K562 (cell line): Measurements from ENCODE around the gene ANKRD65. TPM values are rescaled to one million over a fixed set of nuclear protein-coding genes. Genes with fewer than 3 reads are reported as not detected.
A peak's percentile ranks its signal among the peaks of the same experiment; 100 is the strongest.

Source experiments
- CBFA2T3 ChIP-seq: fragments of 450-650 bp; IDR thresholded peaks from 2 replicates; pipeline ENCODE4 v1.6.1; 2017
- CREB3L1 ChIP-seq: fragments of 450-650 bp; IDR thresholded peaks from 2 replicates; pipeline ENCODE4 v1.6.1; 2014; ENCODE audit warnings: low read depth, mild to moderate bottlenecking, moderate library complexity, borderline replicate concordance
- CTCFL ChIP-seq: IDR thresholded peaks from 2 replicates; pipeline ENCODE4 v1.6.1; 2011; ENCODE audit warnings: borderline replicate concordance, low read depth, mild to moderate bottlenecking, moderate library complexity, low read length; ENCODE audit not compliant: insufficient read depth, poor library complexity, severe bottlenecking
- GTF2E2 ChIP-seq: fragments of 200-800 bp; sonication (Bioruptor generic); IDR thresholded peaks from 2 replicates; pipeline ENCODE4 v1.6.1; 2016; ENCODE audit warnings: missing genetic modification characterization, missing compliant biosample characterization
- IRF2 ChIP-seq: sonication (generic); formaldehyde crosslinking; IDR thresholded peaks from 2 replicates; pipeline ENCODE4 v1.8.1; 2022; ENCODE audit warnings: mild to moderate bottlenecking, missing genetic modification reagents
- JUN ChIP-seq, 2 experiments: sonication (generic) in 1 of 2; formaldehyde crosslinking in 1 of 2; IDR thresholded peaks; 2 replicates each; pipeline versions ENCODE4 v1.6.1 to v1.8.0; 2012 to 2022; ENCODE audit warnings: borderline replicate concordance in 2 of 2, mild to moderate bottlenecking in 2 of 2, improper control_type of control experiment in 1 of 2, low read depth in 1 of 2, low read length in 1 of 2, missing genetic modification reagents in 1 of 2
- MEF2D ChIP-seq: conservative IDR thresholded peaks from 2 replicates; pipeline ENCODE4 v1.6.1; 2016; ENCODE audit warnings: low read depth, missing genetic modification characterization, missing compliant biosample characterization
- NCOR1 ChIP-seq: fragments of 450-650 bp; IDR thresholded peaks from 2 replicates; pipeline ENCODE4 v1.6.1; 2016; ENCODE audit warnings: mild to moderate bottlenecking, moderate library complexity
- PHB ChIP-seq: fragments of 250-450 bp; sonication (Bioruptor Pico); IDR thresholded peaks from 2 replicates; pipeline ENCODE4 v1.5.0; 2021
- POLR2A ChIP-seq: fragments of 450-650 bp; conservative IDR thresholded peaks from 2 replicates; pipeline ENCODE4 v1.6.1; 2016
- RBFOX2 ChIP-seq: fragments of 200-400 bp; formaldehyde crosslinking; IDR thresholded peaks from 2 replicates; pipeline ENCODE4 v1.6.1; 2017; ENCODE audit warnings: low read depth, mild to moderate bottlenecking, low read length, moderate library complexity
- RCOR1 ChIP-seq, 2 experiments: IDR thresholded peaks; 2 replicates each; pipeline ENCODE4 v1.6.1; 2012; ENCODE audit warnings: low read depth in 2 of 2, low read length in 2 of 2, borderline replicate concordance in 1 of 2, improper control_type of control experiment in 1 of 2
- SREBF2 ChIP-seq: sonication (generic); formaldehyde crosslinking; IDR thresholded peaks from 2 replicates; pipeline ENCODE4 v1.4.0; 2020; ENCODE audit warnings: mild to moderate bottlenecking, missing genetic modification reagents
- SUPT5H ChIP-seq: fragments of 450-650 bp; IDR thresholded peaks from 2 replicates; pipeline ENCODE4 v1.6.1; 2016
- TAF15 ChIP-seq: fragments of 200-400 bp; formaldehyde crosslinking; IDR thresholded peaks from 2 replicates; pipeline ENCODE4 v1.6.1; 2017; ENCODE audit warnings: mild to moderate bottlenecking, low read depth, low read length, moderate library complexity
- TEAD1 ChIP-seq, 2 experiments: fragments of 450-650 bp in 1 of 2; sonication (generic) in 1 of 2; formaldehyde crosslinking; IDR thresholded peaks; 2 replicates each; pipeline versions ENCODE4 v1.4.0 to v1.8.0; 2020 to 2022; ENCODE audit warnings: mild to moderate bottlenecking in 2 of 2, missing genetic modification reagents in 1 of 2
- ZNF239 ChIP-seq: fragments of 250-450 bp; sonication (Bioruptor Pico); IDR thresholded peaks from 2 replicates; pipeline ENCODE4 v1.4.0; 2020; ENCODE audit warnings: mild to moderate bottlenecking
- ZNF511 ChIP-seq: sonication (generic); formaldehyde crosslinking; IDR thresholded peaks from 2 replicates; pipeline ENCODE4 v1.8.0; 2022; ENCODE audit warnings: mild to moderate bottlenecking, missing genetic modification reagents
- ZNF57 ChIP-seq: fragments of 450-650 bp; formaldehyde crosslinking; IDR thresholded peaks from 2 replicates; pipeline ENCODE4 v1.4.0; 2020; ENCODE audit warnings: mild to moderate bottlenecking, moderate library complexity
- polyA plus RNA-seq, 8 experiments: library from polyadenylated mRNA; depleted of rRNA in 4 of 8; stranded (reverse) in 5 of 8; unstranded in 3 of 8; fragments of >200 nt; fragmentation: Nextera tagmentation in 2 of 8; fragmentation: Illumina TruSeq in 1 of 8; extraction: Ambion mirVana in 2 of 8; extraction: Trizol in 1 of 8; gene quantifications; 2 replicates each; pipeline versions ENCODE4 v1.2.1 to v1.2.3, GENCODE V29; 2011 to 2014; ENCODE audit warnings: inconsistent platforms in 1 of 8, missing spikeins in 1 of 8
- total RNA-seq, 7 experiments: library from RNA; depleted of rRNA in 6 of 7; stranded (reverse); fragments of >200 nt in 6 of 7; fragmentation: Illumina TruSeq in 2 of 7; extraction: Trizol in 2 of 7; gene quantifications; 2 replicates each; pipeline versions ENCODE4 v1.2.1 to v1.2.3, GENCODE V29; 2011 to 2021; ENCODE audit warnings: low replicate concordance in 1 of 7
- TF ChIP-seq, protein P1 (sequence below): sonication (generic); formaldehyde crosslinking; IDR thresholded peaks from 2 replicates; pipeline ENCODE4 v1.8.1; 2023; ENCODE audit warnings: mild to moderate bottlenecking, missing genetic modification reagents
- TF ChIP-seq, protein P2 (sequence below): fragments of 250-450 bp; sonication (Bioruptor Pico); IDR thresholded peaks from 2 replicates; pipeline ENCODE4 v1.6.1; 2021; ENCODE audit warnings: mild to moderate bottlenecking

The ANKRD65 gene
- total and polyA plus RNA-seq, 9 of the 15 experiments (the other 6 are each of a cell fraction or from before 2014, with no cell fraction given) = not detected

DNA sequence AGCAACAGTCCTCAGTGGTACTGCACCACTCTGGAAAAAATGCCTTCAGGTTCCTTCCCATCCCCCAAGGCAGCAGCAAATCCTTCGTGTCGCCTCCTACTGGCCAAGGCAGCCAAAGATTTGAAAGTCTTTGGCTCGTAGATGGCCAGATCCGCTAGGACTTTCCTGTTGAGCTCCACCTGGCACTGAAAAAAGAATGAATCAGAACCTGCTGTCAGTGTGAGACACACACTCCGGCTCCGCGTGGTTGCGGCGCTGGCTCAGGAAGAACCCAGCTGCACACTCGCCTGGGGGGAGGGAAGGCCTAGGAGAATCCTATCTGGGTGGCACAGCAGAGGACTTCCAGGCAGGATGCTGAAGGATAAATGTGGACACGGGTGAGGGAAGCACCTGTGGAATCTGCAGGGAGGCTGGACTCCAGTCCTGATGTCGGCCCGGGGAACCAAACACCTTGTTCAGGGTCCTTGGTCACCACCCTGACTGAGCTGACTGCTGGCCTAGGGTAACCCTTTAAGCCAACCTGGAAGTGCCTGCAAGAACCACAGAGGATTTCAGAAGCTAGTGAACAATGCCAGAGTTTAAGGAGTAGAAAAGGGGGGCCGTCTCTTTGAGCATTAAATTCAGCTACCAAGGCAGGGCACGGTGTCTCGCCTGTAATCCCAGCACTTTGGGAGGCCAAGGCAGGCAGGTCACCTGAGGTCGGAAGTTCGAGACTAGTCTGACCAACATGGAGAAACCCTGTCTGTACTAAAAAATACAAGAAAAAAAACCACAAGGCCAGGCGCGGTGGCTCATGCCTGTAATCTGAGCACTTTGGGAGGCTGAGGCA is 18.8 kb downstream of the ANKRD65 start (continued):
- no peak for TF ChIP-seq ZNF57 (CRISPR knock-in tag)
- peak; percentile 74 for TF ChIP-seq POLR2A
- peak in 1 of 2 experiments; percentile 29; a peak in 1 of 4 replicates for TF ChIP-seq RCOR1 (IDR thresholded peaks at IDR 0.05; ENCODE audit: borderline replicate concordance in 1 of 2, low read depth in 2 of 2, low read length in 2 of 2)
- TF ChIP-seq SREBF2 = no peak
- TF ChIP-seq TAF15 = no peak
- peak; percentile 47; the same call in 1 of the 2 replicates for TF ChIP-seq SUPT5H
- peak; percentile 52; the same call in 1 of the 2 replicates for TF ChIP-seq RBFOX2
- TF ChIP-seq GTF2E2 (tag) = no peak
- 0 out of 2 replicates have a peak, but pooled peaks have one; percentile 13 for TF ChIP-seq CBFA2T3
- peak; percentile 21; the same call in 1 of the 2 replicates for TF ChIP-seq CREB3L1
- no peak for TF ChIP-seq PHB
- no peak for TF ChIP-seq NCOR1
- TF ChIP-seq ZNF239 (CRISPR knock-in tag) = no peak
- TF ChIP-seq TEAD1 (CRISPR knock-in tag; IDR thresholded peaks at IDR 0.05) = 0 out of 4 replicates have a peak, but pooled peaks of 1 of the 2 experiments have one; percentile 3
- peak; percentile 92 for TF ChIP-seq CTCFL
- no peak for TF ChIP-seq IRF2 (CRISPR knock-in tag)
- no peak for TF ChIP-seq JUN (IDR thresholded peaks at IDR 0.05; ENCODE audit: borderline replicate concordance, low read depth, low read length)
- no peak for TF ChIP-seq JUN (CRISPR knock-in tag; IDR thresholded peaks at IDR 0.05; ENCODE audit: borderline replicate concordance)
- TF ChIP-seq, protein P1, sequence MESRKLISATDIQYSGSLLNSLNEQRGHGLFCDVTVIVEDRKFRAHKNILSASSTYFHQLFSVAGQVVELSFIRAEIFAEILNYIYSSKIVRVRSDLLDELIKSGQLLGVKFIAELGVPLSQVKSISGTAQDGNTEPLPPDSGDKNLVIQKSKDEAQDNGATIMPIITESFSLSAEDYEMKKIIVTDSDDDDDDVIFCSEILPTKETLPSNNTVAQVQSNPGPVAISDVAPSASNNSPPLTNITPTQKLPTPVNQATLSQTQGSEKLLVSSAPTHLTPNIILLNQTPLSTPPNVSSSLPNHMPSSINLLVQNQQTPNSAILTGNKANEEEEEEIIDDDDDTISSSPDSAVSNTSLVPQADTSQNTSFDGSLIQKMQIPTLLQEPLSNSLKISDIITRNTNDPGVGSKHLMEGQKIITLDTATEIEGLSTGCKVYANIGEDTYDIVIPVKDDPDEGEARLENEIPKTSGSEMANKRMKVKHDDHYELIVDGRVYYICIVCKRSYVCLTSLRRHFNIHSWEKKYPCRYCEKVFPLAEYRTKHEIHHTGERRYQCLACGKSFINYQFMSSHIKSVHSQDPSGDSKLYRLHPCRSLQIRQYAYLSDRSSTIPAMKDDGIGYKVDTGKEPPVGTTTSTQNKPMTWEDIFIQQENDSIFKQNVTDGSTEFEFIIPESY = peak; percentile 98
- TF ChIP-seq MEF2D = 0 out of 2 replicates have a peak, but pooled peaks have one; percentile 9
- peak; percentile 14; the same call in 1 of the 2 replicates for TF ChIP-seq ZNF511 (CRISPR knock-in tag)
- TF ChIP-seq, protein P2, sequence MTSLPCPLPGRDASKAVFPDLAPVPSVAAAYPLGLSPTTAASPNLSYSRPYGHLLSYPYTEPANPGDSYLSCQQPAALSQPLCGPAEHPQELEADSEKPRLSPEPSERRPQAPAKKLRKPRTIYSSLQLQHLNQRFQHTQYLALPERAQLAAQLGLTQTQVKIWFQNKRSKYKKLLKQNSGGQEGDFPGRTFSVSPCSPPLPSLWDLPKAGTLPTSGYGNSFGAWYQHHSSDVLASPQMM = no peak
